GM12878 (cell line): ENCODE measurements around the gene EIF5. TPM values are rescaled to one million over a fixed set of nuclear protein-coding genes. Genes with fewer than 3 reads are reported as not detected.

ENCODE experiments used
- ATAC-seq: fragments of 200-7000 bp; cut with Tn5 transposase; 3 replicates; pipeline ENCODE4 v1.9.1; 2020; ENCODE audit warnings: mild to moderate bottlenecking, moderate library complexity
- BruUV-seq: library from RNA; stranded (reverse); fragments of 400-500 nt; replicated peaks from 2 replicates; lab custom pipeline; 2021; lab: Mats Ljungman, UMichigan
- CTCF ChIA-PET: fragments of 300-600 bp; sonication (Branson Sonifier 250); formaldehyde crosslinking; extraction: SDS; loops from one replicate; lab custom pipeline; 2021; ENCODE audit warnings: inconsistent platforms; lab: Yijun Ruan, JAX
- POLR2A ChIA-PET: fragments of 350-600 bp; formaldehyde crosslinking; extraction: SDS; loops from one replicate; lab custom pipeline; 2021; ENCODE audit warnings: inconsistent platforms; lab: Charles Lee
- RAD21 ChIA-PET: fragments of 300-600 bp; sonication (Branson Sonifier 250); formaldehyde crosslinking; loops from one replicate; lab custom pipeline; 2023; ENCODE audit warnings: antibody characterized with exemption; ENCODE audit not compliant: unreplicated experiment; lab: Charles Lee
- SMC1A ChIA-PET: fragments of 300-600 bp; sonication (Branson Sonifier 250); formaldehyde crosslinking; loops from one replicate; lab custom pipeline; 2023; ENCODE audit not compliant: unreplicated experiment, uncharacterized antibody; lab: Charles Lee
- DNase-seq: peaks from one replicate; pipeline ENCODE4 v3.0.0-alpha.2; 2011; ENCODE audit warnings: low read depth, low spot score
- FAIRE-seq: peaks from 3 replicates; lab custom pipeline; 2011; peaks lifted over from hg19 to GRCh38; lab: Jason Lieb, UNC
- H2AFZ ChIP-seq: 2 replicates; pipeline ENCODE4 v1.6.0; 2011; ENCODE audit warnings: low read depth, low read length, control low read depth; ENCODE audit not compliant: control insufficient read depth
- H3K27ac ChIP-seq: 2 replicates; pipeline ENCODE4 v1.5.1; 2011; ENCODE audit warnings: control low read depth; ENCODE audit not compliant: control insufficient read depth, insufficient read depth
- H3K27me3 ChIP-seq, 2 experiments: replicated peaks in 1 of 2; 2 replicates each; pipeline versions ENCODE4 v1.6.0 to v1.6.1; 2011; ENCODE audit warnings: low read length in 1 of 2; ENCODE audit not compliant: control insufficient read depth in 2 of 2, insufficient read depth in 2 of 2
- H3K36me3 ChIP-seq, 2 experiments: 2 replicates each; pipeline ENCODE4 v1.5.1; 2011; ENCODE audit warnings: low read length in 1 of 2; ENCODE audit not compliant: control insufficient read depth in 2 of 2, insufficient read depth in 2 of 2
- H3K4me1 ChIP-seq: 2 replicates; pipeline ENCODE4 v1.6.1; 2011; ENCODE audit warnings: mild to moderate bottlenecking, low read length, moderate library complexity, mixed read lengths; ENCODE audit not compliant: control insufficient read depth, insufficient read depth
- H3K4me2 ChIP-seq: 2 replicates; pipeline ENCODE4 v1.6.0; 2011; ENCODE audit warnings: control low read depth; ENCODE audit not compliant: control insufficient read depth, insufficient read depth
- H3K4me3 ChIP-seq: fragments of 200-600 bp; sonication (generic); 2 replicates; pipeline ENCODE4 v1.5.1; 2016
- H3K79me2 ChIP-seq: 2 replicates; pipeline ENCODE4 v1.6.0; 2011; ENCODE audit warnings: low read length; ENCODE audit not compliant: control insufficient read depth, insufficient read depth
- H3K9ac ChIP-seq: 2 replicates; pipeline ENCODE4 v1.8.0; 2011; ENCODE audit warnings: low read length, control low read depth, mixed read lengths; ENCODE audit not compliant: control insufficient read depth, insufficient read depth
- H3K9me3 ChIP-seq: replicated peaks from 3 replicates; pipeline ENCODE4 v1.5.1; 2011; ENCODE audit warnings: mild to moderate bottlenecking, low read length; ENCODE audit not compliant: control insufficient read depth, insufficient read depth
- H4K20me1 ChIP-seq: 2 replicates; pipeline ENCODE4 v1.6.0; 2011; ENCODE audit not compliant: control insufficient read depth, insufficient read depth
- ATF2 ChIP-seq: IDR thresholded peaks from 2 replicates; pipeline ENCODE4 v1.6.1; 2012; ENCODE audit warnings: low read length, inconsistent platforms
- ATF7 ChIP-seq: fragments of 450-650 bp; IDR thresholded peaks from 2 replicates; pipeline ENCODE4 v1.6.1; 2016; ENCODE audit warnings: low read depth, mild to moderate bottlenecking
- IKZF1 ChIP-seq: fragments of 450-650 bp; conservative IDR thresholded peaks from 2 replicates; pipeline ENCODE4 v1.6.1; 2017; ENCODE audit warnings: antibody characterized with exemption, mild to moderate bottlenecking
- KLF5 ChIP-seq: fragments of 450-650 bp; IDR thresholded peaks from 2 replicates; pipeline ENCODE4 v1.6.1; 2014; ENCODE audit warnings: mild to moderate bottlenecking; ENCODE audit not compliant: partially characterized antibody
- MEF2B ChIP-seq: fragments of 450-650 bp; IDR thresholded peaks from 2 replicates; pipeline ENCODE4 v1.6.1; 2018; ENCODE audit warnings: mild to moderate bottlenecking, moderate library complexity; ENCODE audit not compliant: partially characterized antibody, poor library complexity, severe bottlenecking
- MLLT1 ChIP-seq: fragments of 450-650 bp; IDR thresholded peaks from 2 replicates; pipeline ENCODE4 v1.6.1; 2016; ENCODE audit warnings: mild to moderate bottlenecking
- POLR2A ChIP-seq: IDR thresholded peaks from 2 replicates; pipeline ENCODE4 v1.6.1; 2011; ENCODE audit warnings: low read depth, mild to moderate bottlenecking, low read length
- POLR2AphosphoS5 ChIP-seq: IDR thresholded peaks from 2 replicates; pipeline ENCODE4 v1.6.1; 2011; ENCODE audit warnings: mild to moderate bottlenecking, low read length, inconsistent platforms
- RUNX3 ChIP-seq: IDR thresholded peaks from 2 replicates; pipeline ENCODE4 v1.6.1; 2012; ENCODE audit warnings: low read length, inconsistent platforms
- WGBS: methylation state at CpG from one replicate; pipeline ENCODE4 v1.1.6; 2016; ENCODE audit warnings: low lambda C conversion rate; ENCODE audit not compliant: insufficient replicate concordance, insufficient coverage; ENCODE audit errors: missing lambda C conversion rate; 5-methylcytosine and 5-hydroxymethylcytosine counted together
- in situ Hi-C: fragments of 300-500 bp; cut with MboI; formaldehyde crosslinking; loops from 9 replicates; pipeline ENCODE4 v1.14.3; 2018; ENCODE audit warnings: mixed read lengths
- intact Hi-C: fragments of 100-400 bp; cut with micrococcal nuclease; formaldehyde crosslinking; loops from one replicate; pipeline ENCODE4 v1.14.2; 2022; ENCODE audit not compliant: unreplicated experiment
- polyA plus RNA-seq, 11 experiments: library from polyadenylated mRNA; depleted of rRNA in 4 of 11; unstranded in 6 of 11; stranded (reverse) in 5 of 11; fragments of >200 nt; fragmentation: Nextera tagmentation in 4 of 11; fragmentation: Illumina TruSeq in 1 of 11; extraction: Ambion mirVana in 4 of 11; extraction: Trizol in 1 of 11; gene quantifications; 1 replicate in 1 of 11; 2 replicates in 10 of 11; pipeline versions ENCODE4 v1.2.1 to v1.2.3, GENCODE V29; 2011 to 2016; ENCODE audit warnings: inconsistent platforms in 2 of 11, missing spikeins in 2 of 11, low read depth in 1 of 11
- total RNA-seq, 4 experiments: library from RNA; depleted of rRNA in 3 of 4; stranded (reverse); fragments of >200 nt in 3 of 4; fragmentation: Illumina TruSeq in 1 of 4; extraction: Trizol in 1 of 4; gene quantifications; 2 replicates each; pipeline versions ENCODE4 v1.2.1 to v1.2.3, GENCODE V29; 2013 to 2021

EIF5 gene
- total and polyA plus RNA-seq, 10 of the 15 experiments (the other 5 are each of a cell fraction or from before 2014, with no cell fraction given) = 51.2 to 360 (median 115) TPM

- in situ Hi-C loops = no loop called here
Observed at GRCh38 chr14:103330536-103330935, 3.5 kb upstream of the EIF5 start.

DNA sequence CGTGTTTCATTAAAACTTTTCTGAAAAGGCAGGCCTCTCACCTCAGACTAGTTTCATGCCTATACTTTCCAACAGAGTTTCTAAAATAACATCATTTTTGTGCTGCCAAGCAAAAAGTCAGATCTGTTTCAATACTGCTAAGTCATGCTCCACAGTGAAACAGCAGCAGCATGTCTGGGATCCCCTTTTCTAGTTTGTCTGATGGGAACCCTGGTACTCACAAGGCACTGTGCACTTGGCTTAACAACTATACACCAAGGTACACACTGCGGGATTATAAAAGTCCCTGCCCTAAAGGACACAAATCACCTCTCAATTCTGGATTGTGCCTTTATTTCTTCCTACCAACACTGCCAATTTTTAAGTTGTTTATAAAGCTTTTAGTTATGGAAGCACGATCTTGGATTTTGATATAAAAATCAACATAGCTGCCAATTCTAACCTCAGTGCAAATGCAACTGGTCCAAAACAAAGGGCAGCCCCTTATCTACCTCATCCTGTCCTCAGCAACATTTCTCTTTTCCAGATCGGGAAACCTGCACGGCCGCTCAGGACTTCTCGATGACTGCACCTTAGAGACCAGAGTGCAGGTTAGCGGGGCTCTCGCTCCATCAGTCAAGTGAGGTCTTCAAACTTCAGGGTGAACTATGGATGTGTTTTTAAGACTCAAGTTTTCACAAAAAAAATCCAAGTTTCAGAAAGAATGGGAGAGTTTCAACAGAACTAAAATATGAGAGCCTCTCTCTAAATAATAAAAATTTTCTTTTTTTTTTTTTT lies 1.7 kb upstream of the EIF5 start:
- Histone ChIP-seq H3K9me3 (no peaks in the 10 kb centered on the region), H4K20me1 (peaks cover 12% of the 10 kb centered on the region), H3K79me2 (peaks cover 44% of the 10 kb centered on the region), H3K4me3 (peak overlapping the region; percentile 99; the same call in 1 of the 2 replicates), H3K9ac (peak overlapping the region; percentile 97), H3K4me1 (peaks cover 25% of the 10 kb centered on the region; the same call in 1 of the 2 replicates), H3K36me3 (peaks cover 7 to 18% of the 10 kb centered on the region in 2 experiments), H3K27ac (peak overlapping the region; percentile 9), H2AFZ (no peak overlapping the region), H3K27me3 (no peaks in the 10 kb centered on the region), H3K4me2 (peak overlapping the region; percentile 82)
- no peak for TF ChIP-seq KLF5
- TF ChIP-seq POLR2A = 0 out of 2 replicates have a peak, but pooled peaks have one; percentile 21
- TF ChIP-seq ATF7 = peak; percentile 17; the same call in 1 of the 2 replicates
- no peak for TF ChIP-seq MEF2B
- peak; percentile 95 for TF ChIP-seq MLLT1
- TF ChIP-seq POLR2AphosphoS5 = 0 out of 2 replicates have a peak, but pooled peaks have one; percentile 39
- TF ChIP-seq RUNX3 = peak; percentile 10; the same call in 1 of the 2 replicates
- TF ChIP-seq ATF2 = 0 out of 2 replicates have a peak, but pooled peaks have one; percentile 15
- intact Hi-C loops (loop anchor here (5.0 kb wide), 1 partner anchor 55 kb away; the partner anchor contains the start of gene MARK3), in situ Hi-C loops (no loop called here)
- SMC1A ChIA-PET = interaction anchor here (0.9 kb wide), 1 partner anchor 58 kb away, joined by 4 read pairs; no protein-coding TSS in a partner anchor
- POLR2A ChIA-PET = interaction anchor here (1.6 kb wide), 1 partner anchor 12 kb away, joined by 5 read pairs; no protein-coding TSS in a partner anchor
- peak; percentile 78 for FAIRE-seq
- DNase-seq = no peak
- WGBS = 91% methylated on average over 9 of the region's 9 CpGs
- no peak for ATAC-seq
- RAD21 ChIA-PET = no interaction called here
- CTCF ChIA-PET = interaction anchor here (0.9 to 2.4 kb wide), 5 partner anchors 39 to 293 kb away, joined by 3 to 9 read pairs (median 3); no protein-coding TSS in a partner anchor
- no TSS peak for BruUV-seq

More at GRCh38 chr14:103330536-103330935, 3.5 kb upstream of the EIF5 start:
- ChIA-PET SMC1A (interaction anchor here (1.0 to 1.3 kb wide), 2 partner anchors 24 to 226 kb away, joined by 3 to 4 read pairs; no protein-coding TSS in a partner anchor), RAD21 (interaction anchor here (0.7 kb wide), 1 partner anchor 10 kb away, joined by 3 read pairs; no protein-coding TSS in a partner anchor), POLR2A (no interaction called here), CTCF (interaction anchor here (0.7 to 2.4 kb wide), 2 partner anchors 60 to 193 kb away, joined by 3 to 10 read pairs; no protein-coding TSS in a partner anchor)
- peaks cover 19% of the 10 kb centered on the region; the same call in 1 of the 2 replicates for H3K4me1 ChIP-seq
- no peak overlapping the region for H3K9ac ChIP-seq
- no peaks in the 10 kb centered on the region for H3K27me3 ChIP-seq
- TF ChIP-seq RUNX3 (peak; percentile 19; the same call in 1 of the 2 replicates), IKZF1 (no peak)
- H3K36me3 ChIP-seq = peaks cover 0 to 2% of the 10 kb centered on the region in 2 experiments; a peak in 1 of 4 replicates
- ATAC-seq = no peak
- peaks cover 7% of the 10 kb centered on the region for H4K20me1 ChIP-seq
- no peaks in the 10 kb centered on the region for H3K9me3 ChIP-seq
- FAIRE-seq = no peak
- 14% methylated on average over 2 of the region's 2 CpGs for WGBS
- no peak overlapping the region for H3K4me2 ChIP-seq
- H2AFZ ChIP-seq = no peak overlapping the region
- no TSS peak for BruUV-seq
- peaks cover 27% of the 10 kb centered on the region for H3K79me2 ChIP-seq
- H3K27ac ChIP-seq = no peak overlapping the region
- intact Hi-C loops = loop anchor here (5.0 kb wide), 1 partner anchor 57 kb away; the partner anchor contains the start of gene MARK3
- no peak for DNase-seq
- H3K4me3 ChIP-seq = no peak overlapping the region
